ENCODE measurements around the gene SORCS1.
A peak's percentile ranks its signal among the peaks of the same experiment; 100 is the strongest.

The SORCS1 gene

DNA sequence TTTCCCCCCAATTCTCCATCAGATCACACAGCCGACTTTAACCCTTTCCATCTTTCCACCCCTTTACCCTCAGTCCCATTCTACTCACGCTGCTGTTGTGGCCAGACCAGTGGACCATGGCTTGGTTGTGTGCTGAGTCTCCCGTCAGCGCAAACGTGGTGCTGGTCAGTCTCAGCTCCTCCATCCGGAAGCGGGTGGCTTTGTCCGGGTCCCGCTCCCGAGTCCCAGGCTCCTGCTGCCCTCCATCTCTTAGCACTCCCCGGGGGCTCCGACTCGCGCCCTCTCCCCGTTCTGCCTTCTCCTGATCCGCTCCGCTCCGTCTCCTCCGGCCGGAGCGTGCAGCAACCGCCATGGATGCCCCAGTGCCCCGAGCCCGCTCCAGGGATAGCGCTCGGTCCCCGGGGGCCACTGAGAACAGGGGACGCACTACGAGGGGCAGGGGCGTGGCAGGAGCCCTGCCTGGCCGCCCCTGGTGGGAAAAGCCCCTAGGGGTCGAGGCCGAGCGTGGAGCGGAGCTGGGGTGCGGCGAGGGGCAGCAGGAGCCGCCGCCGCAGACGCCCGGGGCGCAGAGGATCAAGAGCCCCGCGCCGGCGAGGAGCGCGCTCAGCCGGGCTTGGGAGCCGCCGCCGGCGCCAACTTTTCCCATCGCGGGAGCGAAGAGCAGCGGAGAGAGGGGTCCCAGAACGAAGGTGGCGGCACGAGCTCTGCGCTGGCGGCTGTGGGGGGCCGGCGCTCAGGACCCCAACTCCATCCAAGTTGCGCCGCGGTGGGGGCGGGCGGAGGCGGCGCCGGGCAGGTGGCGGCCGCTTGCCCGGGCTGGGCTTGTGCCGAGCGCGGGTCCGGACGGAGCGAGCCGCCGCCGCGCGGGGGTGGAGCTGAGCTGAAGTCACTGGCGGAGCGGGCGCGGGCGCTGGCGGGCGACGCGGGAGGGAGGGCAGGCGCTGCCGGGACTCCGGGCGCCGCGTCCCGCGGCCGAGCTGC, at the start of gene SORCS1:
Gene SORCS1 (minus strand): TSS at position 826 of the 981 bp plus-strand sequence.
- no peak for DNase-seq

DNA sequence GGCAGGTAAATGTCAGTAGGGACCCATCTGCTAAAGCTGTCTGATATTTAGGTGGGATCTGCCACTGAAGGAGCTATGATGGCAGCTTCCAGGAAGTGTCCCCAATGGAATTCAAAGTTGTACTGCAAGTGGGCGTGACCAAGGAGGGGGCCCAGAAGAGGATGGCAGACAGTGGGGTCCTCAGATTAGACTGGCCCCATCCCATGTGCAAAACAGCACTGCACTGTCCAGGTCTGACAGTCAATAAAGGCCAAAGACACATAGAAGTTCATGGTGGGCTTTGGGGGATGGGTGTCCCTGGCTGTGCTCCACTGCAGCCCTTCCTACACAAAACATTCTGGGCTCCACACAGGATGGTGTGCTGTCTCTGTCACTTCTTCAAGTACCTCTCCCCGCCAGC, 49.8 kb upstream of the SORCS1 start:
- DNase-seq: no peak

DNA sequence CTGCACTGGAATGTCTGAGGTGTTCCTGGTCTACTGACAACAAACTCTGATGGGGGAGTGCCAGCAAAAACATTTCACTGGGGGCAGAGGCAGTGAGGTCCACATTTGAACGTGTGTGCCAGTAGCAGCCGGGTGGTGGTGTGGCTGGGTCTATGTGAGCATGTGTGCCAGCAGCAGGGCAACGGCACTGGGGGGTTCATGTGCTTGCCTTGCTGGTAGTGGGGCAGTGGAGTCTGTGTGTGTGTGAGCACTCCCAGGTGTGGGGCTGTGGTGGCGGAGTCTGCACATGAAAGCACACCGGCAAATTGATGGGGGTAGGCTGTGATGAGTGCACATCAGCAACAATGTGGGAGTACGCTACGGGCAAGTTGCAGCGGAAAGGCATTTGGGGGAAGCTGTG, 49.4 kb upstream of the SORCS1 start:
- DNase-seq: no peak

DNA sequence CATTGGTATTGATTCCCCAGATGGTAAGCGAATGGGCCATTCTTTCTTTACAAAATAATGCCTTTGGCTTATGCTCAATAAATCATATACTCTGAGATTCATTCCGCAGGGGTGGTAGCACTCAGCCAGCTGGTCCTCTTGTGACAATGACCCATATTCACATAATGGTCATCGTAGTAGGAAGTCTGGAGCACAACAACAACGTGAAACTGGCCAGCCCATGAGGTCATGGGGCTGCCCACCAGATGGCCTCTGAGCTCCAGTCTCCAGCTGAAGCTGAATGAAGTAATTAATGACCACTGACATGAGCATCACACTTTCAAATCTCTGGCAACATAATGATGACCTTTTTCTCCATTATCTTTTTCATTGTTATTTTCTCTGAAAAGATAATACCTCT, 42.3 kb upstream of the SORCS1 start:
- DNase-seq: no peak

DNA sequence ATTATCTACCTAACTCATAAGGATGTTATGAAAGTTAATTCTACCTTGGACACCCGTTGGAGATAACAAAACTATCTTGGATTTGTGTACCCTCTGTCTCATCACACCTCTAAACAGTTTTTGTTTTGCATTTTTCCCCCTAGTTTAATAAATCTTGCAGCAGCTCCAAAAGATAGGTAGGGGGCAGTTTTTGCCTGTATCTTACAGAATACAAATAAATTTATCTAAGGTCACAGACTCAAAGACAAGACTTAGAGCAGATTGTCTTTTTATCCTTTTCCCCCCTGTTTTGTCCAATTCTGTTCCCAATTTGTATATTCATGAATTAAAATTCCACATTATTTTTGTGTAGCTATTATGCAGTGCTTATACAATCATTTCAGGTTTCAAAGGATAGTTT, 5.0 kb upstream of the SORCS1 start:
- DNase-seq: no peak

DNA sequence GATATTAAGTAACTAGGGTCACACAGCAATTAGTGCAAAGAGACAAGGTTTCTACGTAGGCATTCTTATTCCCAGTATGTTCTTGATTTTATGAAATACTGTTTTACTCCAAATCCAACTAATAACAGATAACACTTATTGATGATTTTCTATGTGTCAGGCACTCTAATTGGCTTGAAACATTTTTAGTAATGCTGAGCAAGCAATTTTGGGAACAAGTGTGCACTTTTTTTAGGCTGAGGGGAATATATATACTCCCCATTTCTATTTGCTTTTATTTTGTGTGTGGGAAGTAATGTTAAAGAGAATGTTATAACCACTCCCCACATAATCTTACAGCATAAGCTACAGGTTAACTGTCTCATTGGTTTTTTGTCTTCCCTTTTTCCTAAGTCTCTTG, 4.2 kb upstream of the SORCS1 start:
- DNase-seq: no peak

DNA sequence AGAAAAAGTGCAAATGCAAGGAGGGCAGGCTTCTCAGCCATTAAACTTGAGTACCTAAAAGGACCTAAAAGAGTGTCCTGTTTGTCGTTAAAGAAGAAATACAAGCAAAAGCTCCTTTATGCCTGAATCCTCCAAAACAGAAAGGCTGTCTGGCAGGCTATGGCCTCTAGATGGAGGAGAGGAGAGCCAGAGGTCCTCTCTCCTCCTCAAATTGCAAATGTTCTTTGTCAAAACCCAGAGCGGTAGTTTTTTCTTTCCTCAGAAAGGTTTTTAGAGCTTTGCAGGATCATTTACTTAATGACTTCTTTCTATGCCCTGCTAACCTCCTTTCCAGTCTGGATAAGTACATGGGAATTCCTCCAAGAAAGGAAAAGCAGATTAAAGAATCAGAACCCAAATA, 1.9 kb upstream of the SORCS1 start:
- DNase-seq: no peak

DNA sequence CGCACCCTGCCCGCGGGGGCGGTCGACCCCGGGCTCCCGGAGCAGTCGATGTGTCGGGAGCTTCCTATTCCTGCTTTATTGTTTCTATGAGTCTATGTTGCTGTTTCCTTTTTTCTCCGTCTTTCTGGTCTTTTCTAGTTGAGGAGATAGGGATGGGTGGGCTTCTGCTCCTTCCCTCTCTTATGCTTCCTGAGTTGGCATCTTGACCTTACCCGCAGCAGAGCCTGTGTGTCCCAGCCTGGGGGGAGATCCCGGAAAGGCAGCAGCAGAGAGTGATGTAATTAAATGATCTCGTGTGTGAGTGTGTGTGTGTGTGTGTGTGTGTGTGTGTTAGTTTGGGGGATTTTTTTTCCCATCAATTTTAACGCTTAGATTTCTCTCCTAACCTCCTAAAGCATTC, 486 bp upstream of the SORCS1 start:
- DNase-seq: no peak

DNA sequence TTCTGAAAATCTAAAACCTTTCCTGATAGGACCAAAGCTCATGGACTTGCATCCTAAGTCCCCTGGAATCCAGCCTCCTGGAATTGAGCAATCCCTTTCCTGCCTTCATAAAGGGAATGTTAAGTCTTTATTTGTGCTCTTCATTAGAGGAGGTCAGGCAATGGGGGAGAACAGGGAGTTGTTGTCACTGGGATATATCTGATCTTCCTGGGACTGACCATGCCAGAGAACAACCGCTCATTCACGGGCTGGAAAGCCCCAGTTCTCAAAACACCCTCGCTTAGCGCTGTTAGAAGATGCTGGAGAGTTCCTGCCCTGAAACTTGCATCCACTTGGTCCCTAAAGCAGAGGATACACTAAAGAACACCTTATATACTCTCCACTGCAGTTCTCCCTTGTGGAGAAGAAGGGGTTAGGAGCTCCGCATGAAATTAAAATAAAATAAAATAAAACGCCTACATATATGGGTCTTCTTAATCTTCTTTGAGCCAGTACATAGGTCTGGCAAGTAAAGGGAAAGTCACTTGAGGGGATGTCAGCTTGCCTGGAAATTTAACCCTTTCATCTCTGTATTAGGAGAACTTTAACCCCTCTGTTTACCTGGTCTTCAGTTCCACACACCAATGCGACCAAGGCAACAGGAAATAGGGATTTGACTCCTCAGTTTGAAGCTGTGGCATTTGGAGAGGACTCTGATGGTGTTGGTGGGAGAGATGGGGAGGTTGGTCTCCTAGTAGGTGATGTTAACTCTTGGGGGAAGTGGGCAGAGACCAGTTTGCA, 1.2 kb downstream of the SORCS1 start:
- no peak for DNase-seq

DNA sequence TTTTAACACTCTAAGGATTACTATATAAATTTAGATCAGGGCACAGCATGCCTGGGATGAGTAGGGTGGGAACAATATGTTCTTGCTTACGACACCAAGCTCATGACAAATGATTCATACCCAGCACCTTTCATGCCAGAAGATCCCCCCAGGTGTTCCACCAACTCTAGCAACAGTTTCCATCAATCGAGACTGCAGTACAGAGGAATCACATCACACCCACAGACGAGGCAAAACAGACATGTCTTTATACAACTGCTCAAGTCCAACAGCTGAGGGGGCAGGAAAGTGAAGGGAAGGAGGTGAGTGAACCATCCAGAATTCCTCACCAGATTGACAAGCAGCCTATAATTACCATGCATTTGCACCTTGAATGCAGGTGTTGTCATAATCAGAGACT, 3.6 kb downstream of the SORCS1 start:
- no peak for DNase-seq

DNA sequence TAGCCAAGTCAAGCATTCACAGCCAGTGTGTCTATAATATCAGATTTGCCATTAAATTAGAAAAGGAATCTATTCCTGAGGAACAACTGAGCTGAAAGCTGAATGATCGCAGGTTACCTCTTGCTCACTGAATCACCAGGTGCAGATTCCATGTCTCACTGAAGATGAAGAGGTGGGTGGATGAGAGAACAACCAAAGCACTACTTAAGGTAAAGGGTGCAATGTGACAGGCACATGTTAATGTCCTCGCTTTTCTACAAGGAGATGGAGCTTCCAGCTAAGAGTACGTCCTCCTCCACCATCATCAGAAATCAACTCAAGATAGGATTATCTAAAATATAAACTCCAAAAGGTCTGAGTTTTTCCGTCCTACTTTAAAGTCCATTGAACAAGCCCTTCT, 4.6 kb downstream of the SORCS1 start:
- DNase-seq: no peak

DNA sequence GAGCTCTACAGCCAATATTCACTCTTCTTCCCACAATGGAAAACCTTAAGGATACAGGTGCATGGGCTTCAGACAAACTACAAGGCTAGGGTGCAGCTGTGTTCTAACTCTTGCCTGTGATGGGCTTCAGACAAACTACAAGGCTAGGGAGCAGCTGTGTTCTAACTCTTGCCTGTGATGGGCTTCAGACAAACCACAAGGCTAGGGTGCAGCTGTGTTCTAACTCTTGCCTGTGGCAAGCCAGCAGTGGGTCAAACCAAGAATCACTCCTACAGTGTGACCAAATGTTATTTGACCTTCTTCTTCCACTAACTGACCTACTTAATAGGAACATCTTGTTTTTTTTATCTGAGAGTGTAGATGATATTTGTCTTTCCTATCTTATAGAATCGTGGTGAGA, 7.4 kb downstream of the SORCS1 start:
- no peak for DNase-seq

DNA sequence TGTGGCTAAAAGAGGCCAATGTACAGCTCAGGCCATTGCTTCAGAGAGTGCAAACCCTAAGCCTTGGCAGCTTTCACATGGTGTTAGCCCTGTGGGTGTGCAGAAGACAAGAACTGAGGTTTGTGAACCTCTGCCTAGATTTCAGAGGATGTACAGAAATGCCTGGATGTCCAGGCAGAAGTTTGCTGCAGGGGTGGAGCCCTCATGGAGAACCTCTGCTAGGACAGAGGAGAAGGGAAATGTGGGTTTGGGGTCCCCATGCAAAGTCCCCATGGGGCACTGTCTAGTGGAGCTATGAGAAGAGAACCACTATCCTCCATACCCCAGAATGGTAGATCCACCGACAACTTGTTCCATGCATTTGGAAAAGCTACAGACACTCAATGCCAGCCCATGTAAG, 12.4 kb downstream of the SORCS1 start:
- no peak for DNase-seq

DNA sequence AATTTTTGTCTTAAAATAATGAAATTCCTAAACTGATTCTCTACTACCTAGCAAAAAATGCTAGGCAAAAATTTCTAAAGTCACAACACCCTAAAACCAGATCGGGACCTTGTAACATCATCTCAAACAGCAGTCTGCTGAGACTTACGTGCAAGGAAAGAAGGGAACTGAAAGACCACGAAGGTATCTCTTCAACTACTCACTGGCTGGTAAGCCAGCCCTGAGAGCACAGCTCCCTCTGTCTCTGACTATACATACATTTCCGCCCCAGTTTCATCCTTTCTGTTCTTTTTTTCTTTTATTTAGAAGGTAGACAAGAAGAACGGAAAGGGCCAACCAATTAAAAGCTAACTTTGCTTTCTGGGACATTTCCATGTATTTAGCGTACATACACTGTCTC, 15.6 kb downstream of the SORCS1 start:
- DNase-seq: no peak

DNA sequence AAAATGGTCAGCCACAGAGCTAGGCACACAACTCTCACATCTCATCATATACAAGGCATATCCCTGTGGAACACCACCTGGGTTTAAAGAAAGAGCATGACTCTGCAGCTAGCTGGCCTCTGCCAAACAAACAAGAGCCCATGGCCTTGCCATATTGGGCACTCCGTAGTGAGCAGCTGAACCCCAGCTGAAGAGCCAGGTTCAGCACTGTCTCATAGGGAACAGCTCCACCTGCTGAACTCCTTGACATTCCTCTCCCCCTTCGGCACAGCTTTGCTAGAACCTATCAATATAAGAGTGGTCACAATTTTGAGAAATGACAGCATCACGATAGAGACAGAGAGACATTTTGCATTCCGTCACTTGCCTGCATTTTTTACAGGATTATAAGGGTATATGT, 20.0 kb downstream of the SORCS1 start:
- DNase-seq: no peak

DNA sequence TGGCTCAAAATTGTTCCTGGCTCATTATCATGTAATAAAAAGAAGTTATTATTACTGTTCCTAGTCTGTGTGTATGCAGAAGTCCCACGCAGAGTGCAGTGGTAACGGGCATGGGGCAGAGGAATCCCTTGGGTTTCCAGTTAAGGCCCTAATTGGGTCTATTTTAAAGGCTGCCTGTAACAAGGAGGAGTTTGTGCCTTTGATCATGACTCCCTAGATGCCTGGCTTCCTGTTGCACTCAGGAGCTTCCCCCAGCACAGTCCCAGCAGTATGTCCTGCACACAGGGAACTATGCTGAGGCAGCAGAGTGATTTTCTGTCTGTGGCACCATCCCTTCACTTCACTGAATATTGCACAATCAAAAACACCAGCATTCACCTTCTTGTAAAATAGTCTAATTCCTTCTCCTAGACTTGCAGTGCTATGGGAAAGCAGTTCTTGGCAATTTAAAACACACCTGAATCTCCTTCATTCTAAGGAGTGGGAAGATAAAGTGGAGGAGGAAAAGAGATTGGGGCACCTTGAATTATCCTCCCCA, 22.9 kb downstream of the SORCS1 start:
- DNase-seq: no peak

DNA sequence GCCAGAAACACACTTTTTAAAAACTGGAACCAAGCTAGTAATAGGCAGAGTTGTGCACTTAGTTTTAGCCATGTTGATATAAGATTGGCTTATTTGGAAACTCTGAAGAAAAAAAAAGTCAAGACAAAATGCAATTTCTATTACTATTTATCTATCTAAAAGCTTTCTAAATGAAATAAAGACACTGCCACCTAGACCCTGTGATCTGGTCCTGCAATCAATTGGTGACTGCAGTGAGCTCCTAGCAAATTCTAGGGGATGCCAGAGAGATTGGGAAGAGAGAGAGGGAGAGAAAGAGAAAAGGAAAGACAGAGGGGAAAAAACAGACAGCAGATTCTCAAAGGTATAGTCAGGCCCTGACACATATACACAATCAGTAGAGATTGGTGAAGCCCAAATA, 25.3 kb downstream of the SORCS1 start:
- DNase-seq: no peak

DNA sequence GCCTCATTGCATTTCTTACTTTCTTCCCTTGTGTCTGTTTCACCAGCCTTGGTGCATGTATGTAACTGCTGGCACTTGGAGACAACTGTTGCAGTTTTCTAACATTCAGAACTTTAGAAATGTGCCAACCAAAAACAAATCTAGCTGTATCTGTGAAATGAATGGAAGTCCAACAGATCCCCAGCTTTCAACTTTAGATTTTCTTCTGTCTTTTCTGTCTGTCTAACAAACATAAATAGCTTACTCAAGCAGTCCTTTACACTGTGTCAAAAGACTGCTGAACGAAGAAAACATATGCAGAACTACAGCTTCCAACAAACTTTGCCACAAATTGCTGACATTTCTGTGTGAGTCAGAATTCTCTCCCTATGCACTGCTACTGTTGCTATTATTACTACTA, 30.9 kb downstream of the SORCS1 start:
- DNase-seq: no peak

DNA sequence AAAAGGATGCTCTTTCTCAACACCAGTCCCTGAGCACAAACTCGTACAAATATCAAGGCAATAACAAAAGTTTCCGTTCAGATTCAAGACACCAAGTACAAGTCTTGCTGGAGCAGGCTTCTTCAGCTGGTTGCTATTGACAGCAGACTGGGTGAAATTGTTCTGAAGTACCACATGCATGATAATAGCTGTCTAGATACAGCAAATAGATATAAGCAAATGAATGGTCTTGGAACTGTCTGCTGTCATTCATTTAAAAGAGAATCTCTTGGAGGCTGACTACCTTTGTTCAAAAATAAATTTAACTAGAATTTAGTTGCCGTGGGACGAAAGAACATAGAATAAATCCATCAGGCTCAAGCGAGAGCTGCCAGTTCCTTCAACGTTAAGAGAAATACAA, 35.5 kb downstream of the SORCS1 start:
- no peak for DNase-seq

DNA sequence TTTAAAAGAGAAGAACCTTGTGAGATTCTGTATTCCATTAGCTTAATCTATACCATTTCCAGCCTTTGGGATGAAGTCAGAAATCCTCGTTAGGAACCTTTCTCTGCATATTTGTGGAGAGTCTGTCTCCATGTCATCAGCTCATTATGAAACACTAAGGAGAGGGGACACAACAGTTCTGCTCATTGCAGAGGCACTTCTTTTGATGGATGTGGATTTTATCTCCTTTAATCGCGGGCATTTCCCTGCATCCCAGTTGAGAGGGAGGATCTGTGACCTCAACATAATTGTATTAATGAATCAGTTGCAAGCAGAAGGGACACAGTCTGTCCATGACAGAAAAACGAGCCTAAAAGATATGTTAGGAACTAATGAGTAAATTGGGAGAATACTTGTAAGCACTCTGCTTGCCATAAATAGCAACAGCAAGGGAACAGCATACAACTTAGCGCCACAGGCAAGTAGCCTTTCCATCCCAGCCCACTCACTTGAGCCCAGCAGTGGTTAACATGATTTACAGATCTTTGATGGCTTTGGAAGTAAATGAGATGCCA, 37.9 kb downstream of the SORCS1 start:
- no peak for DNase-seq

DNA sequence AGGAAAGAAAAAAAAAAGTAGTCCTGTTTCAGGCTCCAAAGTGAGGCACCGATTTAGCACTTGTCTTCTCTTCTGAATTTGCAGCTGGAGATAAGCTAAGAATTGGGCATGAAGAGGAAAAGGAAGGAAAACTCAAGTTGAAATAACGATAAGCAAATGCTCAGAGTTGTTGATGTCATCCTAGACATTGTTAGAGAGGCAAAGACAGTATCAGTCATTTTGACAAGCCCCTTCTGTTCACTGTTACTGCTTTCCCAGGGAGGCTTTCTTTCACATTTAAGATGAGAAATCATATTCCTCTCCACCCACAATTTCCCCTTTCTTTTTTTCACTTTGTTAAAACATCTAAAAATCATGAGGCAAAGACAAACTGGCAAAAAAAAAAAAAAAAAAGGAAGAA, 41.8 kb downstream of the SORCS1 start:
- DNase-seq: no peak

DNA sequence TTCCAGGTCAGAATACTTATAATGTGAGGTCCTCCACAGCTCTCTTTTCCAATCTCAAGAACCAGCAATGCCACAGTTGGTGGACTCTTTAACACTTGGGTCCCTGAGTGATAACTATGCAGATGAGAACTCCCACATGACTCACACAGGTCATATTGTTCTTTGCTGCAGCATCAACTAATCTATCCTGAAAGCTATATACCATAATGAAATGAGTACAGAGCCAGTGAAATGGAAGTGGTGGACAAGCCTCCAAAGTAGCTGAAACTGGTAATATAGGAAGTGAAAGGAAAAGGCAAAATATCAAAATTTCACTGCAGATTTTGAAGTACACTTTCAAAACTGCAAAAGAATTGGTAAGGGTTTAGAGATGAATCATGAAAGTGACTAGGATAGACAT, 45.6 kb downstream of the SORCS1 start:
- peak; percentile 11 for DNase-seq

DNA sequence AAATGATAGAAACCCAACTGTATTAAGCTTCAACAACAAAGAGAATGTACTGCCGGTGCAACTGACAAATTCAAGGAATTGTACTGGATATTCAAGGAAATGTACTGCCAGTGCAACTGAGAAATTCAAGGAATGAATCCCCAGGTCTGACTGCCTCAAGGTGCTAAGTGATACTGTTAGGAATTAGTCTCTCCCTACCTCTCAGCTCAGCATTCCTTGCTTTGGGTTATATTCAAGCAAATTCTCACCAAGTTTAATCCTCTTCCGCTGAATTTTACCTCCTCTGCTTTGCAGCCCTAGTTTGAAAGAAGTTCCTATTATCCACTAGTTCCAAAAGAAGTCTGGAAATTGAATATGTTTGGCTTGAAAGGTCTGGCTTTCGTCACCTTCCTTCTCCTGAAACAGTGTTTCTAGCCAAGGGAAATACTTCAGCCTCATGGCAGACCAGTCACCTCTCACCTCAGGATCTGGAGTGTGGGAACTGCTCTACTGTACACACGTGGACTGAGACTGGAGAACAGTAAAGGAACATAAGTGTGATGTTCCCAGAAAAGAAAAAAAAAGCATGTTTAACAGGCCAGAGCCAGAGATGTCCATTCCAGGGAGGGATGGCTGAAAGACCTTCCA, 60.4 kb downstream of the SORCS1 start:
- DNase-seq: no peak

Measured in MV-4-11 (cell line).